Esophagus mucosa (tissue), 1 donor: Measurements from ENCODE around the gene FMNL2. TPM values are rescaled to one million over a fixed set of nuclear protein-coding genes. Genes with fewer than 3 reads are reported as not detected.

Experiments
- ATAC-seq: fragments of 200-7000 bp; cut with Tn5 transposase; one replicate; pipeline ENCODE4 v1.9.1; 2020
- total RNA-seq: library from RNA; stranded (reverse); gene quantifications from one replicate; pipeline ENCODE4 v1.2.4, GENCODE V29; 2023
- donor health status: DM: yes; HTN: yes; CAD: no.

Gene FMNL2
- total RNA-seq, 1 donor from 2014 or later = 12.4 TPM

GRCh38 chr2:152532241-152532640 is 197.3 kb downstream of the FMNL2 start:
- ATAC-seq = no peak

DNA sequence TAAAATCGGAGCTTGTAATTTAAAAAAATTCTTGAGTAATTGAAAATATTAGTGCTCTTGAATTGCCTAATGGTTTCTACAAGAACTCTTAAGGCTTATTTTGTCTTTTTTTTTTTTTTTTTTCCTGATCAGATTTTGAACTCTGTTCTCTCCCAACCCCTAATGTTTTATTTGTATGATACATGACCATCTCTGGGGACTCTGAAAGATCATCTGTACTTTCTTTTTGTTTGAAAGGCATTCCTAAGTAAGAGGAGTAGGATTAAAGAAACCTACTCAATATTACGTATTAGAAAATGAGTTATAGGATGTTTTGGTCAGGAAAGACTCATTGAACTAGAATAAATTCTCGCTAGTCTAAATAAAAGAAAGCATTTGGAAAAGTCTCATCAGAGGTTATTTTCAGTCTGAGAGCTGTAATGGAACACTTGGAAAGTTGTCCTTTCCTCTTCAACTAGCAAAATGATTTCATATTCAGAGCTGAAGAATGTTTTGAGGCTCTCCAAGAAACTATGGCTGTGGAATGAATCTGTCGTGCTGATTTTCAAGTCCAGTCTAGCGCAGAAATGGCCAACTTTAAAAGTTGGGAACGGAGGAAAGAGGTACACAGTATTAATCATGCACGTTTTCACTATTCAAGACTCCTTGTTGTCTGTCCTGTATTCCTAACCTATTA is 199.6 kb downstream of the FMNL2 start:
- ATAC-seq = no peak

GRCh38 chr2:152537081-152537651 is 202.2 kb downstream of the FMNL2 start:
- peak; percentile 65 for ATAC-seq

DNA sequence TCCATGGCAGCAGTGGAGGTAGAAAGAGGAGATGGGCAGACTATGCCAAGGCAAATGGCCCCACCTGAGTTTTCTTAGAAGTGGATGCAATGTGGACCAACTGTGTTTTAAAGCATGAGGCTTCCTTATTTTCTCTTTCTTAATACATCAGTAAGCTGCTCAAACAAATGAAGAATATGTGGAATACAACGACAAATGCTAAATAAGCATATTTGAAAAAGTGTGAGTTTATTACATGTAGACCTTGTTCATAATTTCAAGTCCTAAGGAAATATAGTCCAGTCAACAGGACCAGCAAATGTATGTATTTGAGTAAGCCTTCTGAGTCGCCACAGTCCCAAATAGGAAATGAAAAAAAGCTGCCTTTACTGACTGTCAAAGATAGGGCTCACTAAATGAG is 204.4 kb downstream of the FMNL2 start:
- ATAC-seq = no peak

DNA sequence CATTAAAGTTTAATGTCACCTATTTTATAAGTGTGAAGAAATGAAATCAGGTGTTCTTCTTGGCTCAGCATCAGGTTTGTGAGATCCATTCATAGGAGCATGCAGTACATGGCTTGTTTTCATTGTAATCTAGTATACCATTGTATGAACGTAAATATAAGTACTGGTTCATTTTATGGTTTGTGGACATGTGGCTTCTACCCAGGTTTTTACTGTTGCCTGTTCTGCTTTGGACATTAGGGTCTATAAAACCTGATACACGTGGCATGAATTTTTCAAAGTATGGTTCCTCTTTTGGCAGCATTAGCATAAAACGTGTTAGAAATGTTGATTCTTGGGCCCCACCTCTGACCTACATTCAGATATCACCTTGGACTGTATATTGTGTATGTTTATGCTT is 206.7 kb downstream of the FMNL2 start:
- ATAC-seq = no peak

DNA sequence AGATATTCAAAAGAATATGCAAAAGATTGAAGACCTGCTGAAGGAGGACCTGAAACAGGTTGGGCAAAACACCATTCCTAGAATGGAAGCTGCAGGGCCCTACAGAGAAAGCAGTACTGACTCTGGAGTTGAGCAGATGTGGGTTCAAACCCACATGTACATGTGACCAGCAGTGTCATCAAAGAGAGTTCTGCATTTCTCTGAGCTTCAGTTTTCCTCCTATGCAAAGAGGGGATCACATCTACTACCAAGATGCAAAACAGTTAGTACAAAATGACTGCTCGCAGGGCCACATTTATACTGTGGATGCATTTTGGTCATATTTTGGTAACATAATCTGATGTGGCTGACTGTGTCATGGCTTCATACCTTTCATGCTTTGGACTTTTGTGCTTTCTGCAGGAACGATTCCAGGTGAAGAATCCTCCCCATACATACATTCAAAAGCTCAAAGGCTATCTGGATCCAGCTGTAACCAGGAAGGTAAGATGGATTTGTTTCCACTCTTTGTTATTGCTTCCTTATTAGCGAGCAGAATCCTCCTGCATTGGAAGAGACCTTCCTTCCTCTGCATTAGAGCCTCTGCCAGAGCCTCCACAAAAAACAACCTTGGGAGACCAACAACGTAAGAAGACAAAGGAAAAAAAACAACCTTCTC is 207.5 kb downstream of the FMNL2 start:
- ATAC-seq = no peak

GRCh38 chr2:152542995-152543481 is 208.1 kb downstream of the FMNL2 start:
- peak; percentile 61 for ATAC-seq

GRCh38 chr2:152543717-152544116 is 208.7 kb downstream of the FMNL2 start:
- ATAC-seq = no peak

DNA sequence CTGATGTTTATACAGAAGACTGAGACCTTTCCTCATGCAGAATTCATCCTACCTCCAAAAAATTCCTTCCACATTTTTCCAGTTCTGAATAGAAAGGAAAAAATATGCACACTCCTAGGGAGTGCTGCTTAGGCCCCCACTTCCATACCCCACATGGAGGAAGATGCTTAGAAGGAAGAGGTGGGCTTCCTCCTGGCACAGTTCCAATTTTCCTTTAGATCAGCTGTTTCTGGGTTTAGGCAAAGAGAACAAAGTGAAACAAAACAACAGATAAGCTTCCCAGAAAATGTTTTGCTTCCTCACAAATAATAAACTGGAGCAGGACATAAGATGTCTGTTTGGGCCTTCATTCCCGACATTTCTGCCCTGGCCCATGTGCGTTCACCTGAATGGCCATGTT is 209.7 kb downstream of the FMNL2 start:
- ATAC-seq = no peak

DNA sequence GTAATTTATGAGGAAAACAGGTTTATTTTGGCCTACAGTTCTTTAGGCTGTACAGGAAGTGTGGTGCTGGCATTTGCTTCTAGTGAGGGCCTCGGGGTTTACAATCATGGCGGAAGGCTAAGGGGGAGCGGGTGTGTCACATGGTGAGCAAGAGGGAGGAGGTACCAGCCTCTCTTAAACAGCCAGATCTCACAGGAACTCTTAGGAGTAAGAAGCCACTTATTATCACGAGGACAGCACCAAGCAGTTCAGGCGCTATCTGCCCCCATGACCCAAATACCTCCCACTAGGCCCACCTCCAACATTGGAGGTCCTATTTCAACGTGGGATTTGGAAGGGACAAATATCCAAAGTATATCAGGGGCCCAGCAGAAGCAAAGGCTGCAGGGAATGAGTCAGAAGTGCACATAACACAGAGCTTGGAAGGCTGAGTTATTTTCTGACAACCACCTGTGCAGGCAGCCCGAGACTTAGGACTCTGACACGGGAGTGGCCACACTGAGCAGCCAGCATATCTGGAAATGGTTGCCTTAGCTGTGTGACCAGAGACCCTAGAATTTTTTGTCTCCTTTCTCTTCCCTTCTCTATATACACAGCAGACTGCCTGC is 211.4 kb downstream of the FMNL2 start:
- ATAC-seq = no peak

GRCh38 chr2:152548111-152548875 is 213.3 kb downstream of the FMNL2 start:
- no peak for ATAC-seq

GRCh38 chr2:152548996-152549395 is 214.0 kb downstream of the FMNL2 start:
- no peak for ATAC-seq

GRCh38 chr2:152549423-152549822 is 214.4 kb downstream of the FMNL2 start:
- ATAC-seq = no peak

DNA sequence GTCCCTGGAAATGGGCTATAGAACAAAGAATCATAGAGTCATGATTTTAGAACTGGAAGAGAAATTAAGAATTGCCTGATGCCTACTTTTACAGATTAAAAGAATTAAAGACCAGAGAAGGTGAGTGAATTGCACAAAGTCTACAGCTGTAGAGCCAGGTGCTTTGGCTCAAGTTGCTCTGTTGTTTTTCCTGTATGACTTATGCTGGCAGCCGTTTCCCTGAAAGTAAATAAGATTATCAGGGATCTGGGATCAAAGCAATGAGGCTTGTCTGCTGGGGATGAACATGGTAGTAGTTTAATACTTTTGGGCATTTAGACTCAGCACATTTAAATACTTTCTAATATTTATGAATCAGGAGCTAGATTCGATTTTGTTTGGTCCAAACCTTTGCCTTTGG is 215.4 kb downstream of the FMNL2 start:
- no peak for ATAC-seq

DNA sequence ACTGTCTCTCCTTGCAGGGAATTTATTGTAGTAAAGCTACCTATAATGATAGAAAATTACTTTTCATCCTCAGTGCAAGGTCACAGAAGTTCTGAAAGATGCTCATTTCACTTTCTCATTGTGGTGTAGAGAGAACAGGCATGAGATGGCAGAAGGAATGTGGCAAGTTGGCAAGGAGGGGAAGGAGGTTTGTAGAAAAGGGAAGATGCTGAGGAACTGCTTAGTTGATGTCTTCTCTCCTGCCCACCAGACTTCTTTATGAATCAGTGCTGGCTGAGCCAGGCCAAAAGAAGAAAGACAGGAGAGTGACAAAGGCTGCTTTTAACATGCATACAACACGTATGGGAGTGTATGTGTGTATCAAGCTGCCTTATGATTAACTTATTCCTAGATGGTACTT is 217.9 kb downstream of the FMNL2 start:
- ATAC-seq = no peak

GRCh38 chr2:152553518-152553917 is 218.5 kb downstream of the FMNL2 start:
- no peak for ATAC-seq

- no peak for ATAC-seq
These were observed 220.1 kb downstream of the FMNL2 start for GRCh38 chr2:152555048-152555447.

DNA sequence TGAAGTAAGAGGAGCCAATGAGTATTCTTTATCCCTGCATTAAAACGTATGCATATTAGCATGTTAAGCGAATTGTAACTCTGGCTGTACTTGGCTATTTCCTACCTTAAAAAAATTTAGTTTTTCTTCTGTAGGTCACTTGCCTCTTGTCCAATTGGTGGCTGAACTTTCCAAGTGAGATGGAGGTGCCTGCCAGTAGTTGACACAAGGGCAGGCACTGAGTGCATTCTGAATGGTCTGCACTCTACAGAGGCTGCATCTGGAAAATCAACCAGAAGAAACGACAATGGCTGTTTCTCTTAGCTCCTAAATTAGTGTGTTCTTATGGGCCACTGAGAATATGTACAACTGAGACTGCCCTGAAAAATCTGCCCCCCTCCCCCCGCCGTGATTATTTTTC is 221.5 kb downstream of the FMNL2 start:
- no peak for ATAC-seq

DNA sequence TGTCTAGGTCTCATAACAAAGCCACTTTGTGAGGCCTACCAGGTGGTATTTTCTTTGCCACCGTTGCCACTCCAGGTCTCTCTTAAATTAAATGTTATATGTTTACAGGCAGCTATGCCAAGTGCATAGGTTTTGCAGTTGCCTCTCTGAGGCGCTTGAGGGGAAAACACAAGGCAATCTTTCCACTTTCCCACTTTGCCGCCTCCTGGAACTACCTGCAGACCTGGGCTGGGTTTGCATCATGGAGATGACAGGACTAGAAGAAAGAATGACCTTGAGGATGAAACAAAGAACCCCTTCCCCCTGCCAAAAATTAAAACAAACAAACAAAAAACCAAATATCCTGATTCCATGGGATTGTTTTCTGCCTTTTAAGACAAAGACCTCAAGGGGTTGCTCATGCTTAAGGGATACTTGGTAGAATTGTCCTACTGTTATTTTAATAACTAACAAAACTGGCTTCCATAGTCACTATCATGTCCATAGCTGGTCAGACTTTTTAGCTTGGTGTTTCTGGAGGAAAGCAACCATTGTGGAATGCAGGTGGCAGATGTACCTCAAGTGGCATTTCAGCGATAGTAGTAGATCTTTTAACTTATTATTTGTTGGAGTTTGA is 222.4 kb downstream of the FMNL2 start:
- no peak for ATAC-seq

DNA sequence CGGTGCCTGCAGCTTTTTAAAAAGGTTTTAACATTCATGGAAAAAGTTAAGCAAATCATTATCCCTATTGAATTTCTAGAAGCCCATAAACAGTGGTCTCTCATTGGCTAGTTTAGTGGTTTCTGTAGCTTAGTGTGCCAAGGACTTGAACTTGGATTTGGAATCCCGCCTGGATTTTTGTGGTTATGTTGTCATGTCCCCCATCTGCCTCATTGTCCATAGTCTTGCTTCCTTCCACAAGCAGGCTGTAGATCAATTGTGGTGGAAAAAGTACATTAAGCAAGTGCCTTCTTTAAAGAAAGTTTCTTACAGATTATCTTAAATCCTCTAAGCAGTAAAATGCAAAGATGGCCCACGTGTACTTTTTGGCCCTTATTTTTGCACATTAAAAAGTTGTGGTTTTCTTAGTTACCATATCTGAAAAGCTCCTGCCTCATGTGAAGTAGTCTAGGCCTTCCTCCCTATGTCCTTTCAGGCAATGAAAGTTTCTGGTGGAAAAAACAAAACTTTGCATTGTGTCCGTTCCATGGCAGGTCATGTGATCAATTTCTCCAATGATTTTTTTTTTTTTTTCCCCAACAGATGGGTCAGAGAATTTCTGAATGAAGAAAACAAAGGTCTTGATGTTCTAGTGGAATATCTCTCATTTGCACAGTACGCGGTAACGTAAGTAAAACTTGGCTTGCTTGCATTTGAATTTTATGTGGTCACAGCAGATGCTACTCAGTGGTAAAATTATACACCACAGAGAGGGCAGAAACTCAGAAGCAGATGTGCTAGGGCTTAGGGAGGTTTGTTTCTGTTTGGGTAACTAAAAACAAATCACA is 223.4 kb downstream of the FMNL2 start:
- no peak for ATAC-seq

DNA sequence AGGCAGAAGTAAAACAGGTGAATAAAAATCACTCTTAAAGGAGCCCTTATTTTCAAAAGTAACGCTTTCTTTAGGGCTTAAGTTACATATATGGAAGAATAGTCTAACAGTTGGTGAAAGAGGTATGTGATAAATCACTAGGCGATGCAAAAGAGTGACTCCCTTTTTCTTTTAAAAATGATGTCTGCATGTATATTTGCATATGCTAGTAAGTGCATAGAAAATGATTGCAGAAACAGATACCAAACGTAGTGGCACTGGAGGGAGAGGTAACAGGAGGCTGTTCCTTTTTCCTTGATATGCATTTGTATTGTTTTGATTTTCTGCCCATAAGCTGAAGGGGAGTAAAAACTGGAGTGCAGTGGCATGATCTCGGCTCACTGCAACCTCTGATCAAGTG is 224.0 kb downstream of the FMNL2 start:
- no peak for ATAC-seq
